HepG2 (cell line): ENCODE measurements around the gene ASH1L. TPM values are rescaled to one million over a fixed set of nuclear protein-coding genes. Genes with fewer than 3 reads are reported as not detected.

Source experiments
- CERS6 ChIP-seq: sonication (generic); formaldehyde crosslinking; IDR thresholded peaks from 2 replicates; pipeline ENCODE4 v1.5.0; 2020; ENCODE audit warnings: missing genetic modification reagents
- GABPB1 ChIP-seq: IDR thresholded peaks from 2 replicates; pipeline ENCODE4 v1.6.1; 2016; ENCODE audit warnings: mild to moderate bottlenecking, missing genetic modification reagents, moderate library complexity, missing compliant biosample characterization
- GLI4 ChIP-seq: sonication (generic); formaldehyde crosslinking; IDR thresholded peaks from 2 replicates; pipeline ENCODE4 v1.5.1; 2020; ENCODE audit warnings: missing genetic modification reagents, mild to moderate bottlenecking, moderate library complexity, borderline replicate concordance
- GPN1 ChIP-seq: sonication (generic); formaldehyde crosslinking; IDR thresholded peaks from 2 replicates; pipeline ENCODE4 v1.5.1; 2020; ENCODE audit warnings: missing genetic modification reagents, borderline replicate concordance
- HNF1A ChIP-seq, 2 experiments: sonication (generic) in 1 of 2; formaldehyde crosslinking in 1 of 2; IDR thresholded peaks; 2 replicates each; pipeline versions ENCODE4 v1.4.0 to v1.6.1; 2016 to 2020; ENCODE audit warnings: borderline replicate concordance in 1 of 2, low read depth in 1 of 2, mild to moderate bottlenecking in 1 of 2, missing genetic modification reagents in 1 of 2
- HOXA3 ChIP-seq: sonication (generic); formaldehyde crosslinking; IDR thresholded peaks from 2 replicates; pipeline ENCODE4 v1.5.0; 2020; ENCODE audit warnings: missing genetic modification reagents
- MIER2 ChIP-seq: IDR thresholded peaks from 2 replicates; pipeline ENCODE4 v1.6.1; 2016; ENCODE audit warnings: missing biosample characterization, missing genetic modification reagents
- PLSCR1 ChIP-seq: sonication (generic); formaldehyde crosslinking; IDR thresholded peaks from 2 replicates; pipeline ENCODE4 v1.5.0; 2020; ENCODE audit warnings: missing genetic modification reagents, mild to moderate bottlenecking, borderline replicate concordance
- RCOR2 ChIP-seq: IDR thresholded peaks from 2 replicates; pipeline ENCODE4 v1.6.1; 2016; ENCODE audit warnings: missing biosample characterization, missing genetic modification reagents
- SAP130 ChIP-seq: IDR thresholded peaks from 2 replicates; pipeline ENCODE4 v1.6.1; 2016; ENCODE audit warnings: low read depth
- SP5 ChIP-seq: IDR thresholded peaks from 2 replicates; pipeline ENCODE4 v1.6.1; 2016; ENCODE audit warnings: low read depth, borderline replicate concordance
- ZBTB40 ChIP-seq, 2 experiments: fragments of 450-650 bp in 1 of 2; sonication (generic) in 1 of 2; formaldehyde crosslinking in 1 of 2; IDR thresholded peaks; 2 replicates each; pipeline versions ENCODE4 v1.6.1 to v1.8.0; 2016 to 2022; ENCODE audit warnings: antibody characterized with exemption in 1 of 2, mild to moderate bottlenecking in 1 of 2, missing genetic modification reagents in 1 of 2
- ZNF20 ChIP-seq: sonication (generic); formaldehyde crosslinking; IDR thresholded peaks from 2 replicates; pipeline ENCODE4 v1.4.0; 2020; ENCODE audit warnings: mild to moderate bottlenecking, moderate library complexity, missing genetic modification reagents
- ZNF724P ChIP-seq: sonication (generic); formaldehyde crosslinking; IDR thresholded peaks from 2 replicates; pipeline ENCODE4 v1.8.0; 2022; ENCODE audit warnings: missing genetic modification reagents, borderline replicate concordance
- polyA plus RNA-seq, 8 experiments: library from polyadenylated mRNA; depleted of rRNA in 3 of 8; stranded (reverse) in 7 of 8; unstranded in 1 of 8; fragments of >200 nt; fragmentation: Illumina TruSeq in 4 of 8; extraction: Trizol in 4 of 8; gene quantifications; 2 replicates each; pipeline versions ENCODE4 v1.2.1 to v1.2.3, GENCODE V29; 2011 to 2016; ENCODE audit warnings: low read depth in 4 of 8, missing spikeins in 1 of 8, mixed read lengths in 1 of 8; ENCODE audit not compliant: insufficient read depth in 1 of 8
- total RNA-seq, 5 experiments: library from RNA; depleted of rRNA; stranded (reverse); fragments of >200 nt; fragmentation: Illumina TruSeq; extraction: Trizol; gene quantifications; 2 replicates each; pipeline ENCODE4 v1.2.3, GENCODE V29; 2016; ENCODE audit warnings: low read depth in 1 of 5

The ASH1L gene
- total and polyA plus RNA-seq, 2 of the 13 experiments (the other 11 are each of a cell fraction or from before 2014, with no cell fraction given), result 10.2 to 15.3 TPM

- TF ChIP-seq HNF1A (IDR thresholded peaks at IDR 0.05; ENCODE audit: low read depth), result no peak
- no peak for TF ChIP-seq HNF1A (CRISPR knock-in tag; IDR thresholded peaks at IDR 0.05; ENCODE audit: borderline replicate concordance)
- peak; percentile 63; the same call in 1 of the 2 replicates for TF ChIP-seq MIER2 (CRISPR knock-in tag)
- TF ChIP-seq ZNF20 (CRISPR knock-in tag), result no peak
- 0 out of 2 replicates have a peak, but pooled peaks have one; percentile 9 for TF ChIP-seq SP5 (CRISPR knock-in tag)
- no peak for TF ChIP-seq ZBTB40 (IDR thresholded peaks at IDR 0.05)
- no peak for TF ChIP-seq ZBTB40 (CRISPR knock-in tag; IDR thresholded peaks at IDR 0.05)
- TF ChIP-seq SAP130 (CRISPR knock-in tag), result peak; percentile 77
- TF ChIP-seq CERS6 (CRISPR knock-in tag), result no peak
- no peak for TF ChIP-seq GLI4 (CRISPR knock-in tag)
- TF ChIP-seq HOXA3, result peak; percentile 34; the same call in 1 of the 2 replicates
- TF ChIP-seq GPN1, result no peak
- no peak for TF ChIP-seq ZNF724P (CRISPR knock-in tag)
- no peak for TF ChIP-seq GABPB1 (CRISPR knock-in tag)
- no peak for TF ChIP-seq RCOR2 (CRISPR knock-in tag)
- TF ChIP-seq PLSCR1 (CRISPR knock-in tag), result no peak
Measured at GRCh38 chr1:155307247-155307740, 255.3 kb downstream of the ASH1L start (continued).
